ENCODE data around the gene GABARAP.

Gene GABARAP

DNA sequence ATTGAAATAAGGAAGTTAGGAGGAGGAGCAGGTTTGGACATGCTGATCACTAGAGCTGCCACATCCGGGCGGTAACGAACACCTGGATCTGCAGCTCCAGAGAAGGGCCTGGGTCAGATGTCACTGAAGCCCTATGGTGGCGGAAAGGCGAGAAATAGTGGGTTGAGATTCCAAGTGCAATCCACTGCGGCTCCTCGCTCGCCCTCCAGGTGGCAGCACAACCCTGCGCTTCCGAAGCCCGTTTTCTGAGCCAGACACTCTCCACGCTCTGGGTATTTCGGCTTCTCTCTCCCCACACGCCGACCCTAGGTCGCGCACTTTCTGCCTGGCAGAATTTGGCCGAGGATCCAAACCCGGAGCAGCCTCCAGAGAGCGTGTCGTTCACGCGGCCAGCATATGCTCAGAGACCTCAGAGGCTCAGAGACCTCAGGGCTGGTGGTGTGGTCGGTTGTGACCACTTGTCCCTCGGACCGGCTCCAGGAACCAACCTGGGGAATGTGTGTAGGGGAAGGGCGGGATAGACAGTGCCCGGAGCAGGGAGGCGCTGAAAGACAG is 38.3 kb upstream of the GABARAP start:
- no peaks in the 10 kb centered on the region for H3K9me3 ChIP-seq
- peaks cover 14 to 24% of the 10 kb centered on the region in 2 experiments for H3K4me1 ChIP-seq (ENCODE audit: control insufficient read depth in 1 of 2, insufficient read depth in 1 of 2, low read depth in 1 of 2, low read length in 1 of 2)
- peak overlapping the region; percentile 20 to 56 for H3K4me3 ChIP-seq (ENCODE audit: low read depth in 1 of 2, low read length in 1 of 2)
- H3K27me3 ChIP-seq: peaks cover 75% of the 10 kb centered on the region
- TF ChIP-seq, protein P1, sequence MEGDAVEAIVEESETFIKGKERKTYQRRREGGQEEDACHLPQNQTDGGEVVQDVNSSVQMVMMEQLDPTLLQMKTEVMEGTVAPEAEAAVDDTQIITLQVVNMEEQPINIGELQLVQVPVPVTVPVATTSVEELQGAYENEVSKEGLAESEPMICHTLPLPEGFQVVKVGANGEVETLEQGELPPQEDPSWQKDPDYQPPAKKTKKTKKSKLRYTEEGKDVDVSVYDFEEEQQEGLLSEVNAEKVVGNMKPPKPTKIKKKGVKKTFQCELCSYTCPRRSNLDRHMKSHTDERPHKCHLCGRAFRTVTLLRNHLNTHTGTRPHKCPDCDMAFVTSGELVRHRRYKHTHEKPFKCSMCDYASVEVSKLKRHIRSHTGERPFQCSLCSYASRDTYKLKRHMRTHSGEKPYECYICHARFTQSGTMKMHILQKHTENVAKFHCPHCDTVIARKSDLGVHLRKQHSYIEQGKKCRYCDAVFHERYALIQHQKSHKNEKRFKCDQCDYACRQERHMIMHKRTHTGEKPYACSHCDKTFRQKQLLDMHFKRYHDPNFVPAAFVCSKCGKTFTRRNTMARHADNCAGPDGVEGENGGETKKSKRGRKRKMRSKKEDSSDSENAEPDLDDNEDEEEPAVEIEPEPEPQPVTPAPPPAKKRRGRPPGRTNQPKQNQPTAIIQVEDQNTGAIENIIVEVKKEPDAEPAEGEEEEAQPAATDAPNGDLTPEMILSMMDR (IDR thresholded peaks at IDR 0.05): peak; percentile 92
- no peaks in the 10 kb centered on the region for H3K36me3 ChIP-seq
- H3K27ac ChIP-seq: no peak overlapping the region

DNA sequence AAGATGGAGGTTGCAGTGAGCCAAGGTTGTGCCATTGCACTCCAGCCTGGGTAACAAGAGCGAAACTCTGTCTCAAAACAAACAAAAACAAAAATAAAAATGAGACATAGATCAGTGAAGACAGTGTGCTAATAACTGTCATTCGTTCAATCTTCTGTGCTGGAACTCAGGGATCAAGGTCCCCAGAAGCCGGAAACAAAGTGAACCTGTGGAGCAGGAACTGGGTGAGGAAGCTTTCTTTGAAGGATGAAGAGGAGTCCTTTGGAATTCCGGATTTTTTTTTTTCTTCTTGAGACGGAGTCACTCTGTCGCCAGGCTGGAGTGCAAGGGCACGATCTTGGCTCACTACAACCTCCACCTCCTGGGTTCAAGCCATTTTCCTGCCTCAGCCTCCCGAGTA is 37.2 kb upstream of the GABARAP start:
- Histone ChIP-seq H3K27ac (no peak overlapping the region), H3K4me1 (ENCODE audit: control insufficient read depth in 1 of 2, insufficient read depth in 1 of 2, low read depth in 1 of 2, low read length in 1 of 2) (peaks cover 14 to 24% of the 10 kb centered on the region in 2 experiments), H3K4me3 (ENCODE audit: low read depth in 1 of 2, low read length in 1 of 2) (no peak overlapping the region), H3K9me3 (no peaks in the 10 kb centered on the region), H3K27me3 (peaks cover 68% of the 10 kb centered on the region), H3K36me3 (no peaks in the 10 kb centered on the region)
- TF ChIP-seq, protein P1 (IDR thresholded peaks at IDR 0.05): no peak

DNA sequence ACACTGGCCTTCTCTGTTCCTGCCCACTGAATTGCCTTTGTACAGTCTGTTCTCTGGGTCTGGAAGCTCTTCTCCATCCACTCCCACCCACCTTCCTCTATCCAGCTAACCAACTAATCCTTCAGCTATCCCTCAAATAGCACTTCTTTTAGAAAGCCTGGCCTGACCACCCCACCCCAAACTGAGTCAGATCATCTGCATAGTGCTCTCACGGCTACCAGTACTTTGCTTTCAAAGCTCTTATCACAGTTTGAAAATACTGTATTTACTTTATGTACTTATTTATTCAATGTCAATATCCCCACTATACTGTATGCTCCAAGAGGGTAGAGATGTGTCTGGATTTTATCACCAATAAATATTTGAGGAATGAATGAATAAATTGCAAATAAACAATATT is 24.5 kb upstream of the GABARAP start:
- Histone ChIP-seq H3K36me3 (no peaks in the 10 kb centered on the region), H3K4me1 (ENCODE audit: control insufficient read depth in 1 of 2, insufficient read depth in 1 of 2, low read depth in 1 of 2, low read length in 1 of 2) (peaks cover 15 to 19% of the 10 kb centered on the region in 2 experiments), H3K27me3 (peaks cover 80% of the 10 kb centered on the region), H3K9me3 (no peaks in the 10 kb centered on the region), H3K27ac (no peak overlapping the region), H3K4me3 (ENCODE audit: low read depth in 1 of 2, low read length in 1 of 2) (no peak overlapping the region)
- TF ChIP-seq, protein P1 (IDR thresholded peaks at IDR 0.05): no peak

DNA sequence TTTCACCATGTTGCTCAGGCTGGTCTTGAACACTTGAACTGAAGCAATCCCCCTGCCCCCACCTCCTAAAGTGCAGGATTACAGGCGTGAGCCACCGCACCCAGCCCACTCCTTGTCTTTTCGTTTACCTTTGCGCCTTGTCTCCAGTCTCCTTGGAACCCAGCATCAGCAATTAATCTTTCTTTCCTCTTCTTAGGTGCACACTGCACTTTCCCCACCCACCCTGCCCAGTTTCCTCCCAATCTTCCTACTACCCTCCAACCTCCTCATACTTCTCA is 21.5 kb upstream of the GABARAP start:
- peaks cover 27 to 31% of the 10 kb centered on the region in 2 experiments for H3K4me1 ChIP-seq (ENCODE audit: control insufficient read depth in 1 of 2, insufficient read depth in 1 of 2, low read depth in 1 of 2, low read length in 1 of 2)
- H3K27me3 ChIP-seq: peaks cover 91% of the 10 kb centered on the region
- H3K27ac ChIP-seq: no peak overlapping the region
- peaks cover 8% of the 10 kb centered on the region for H3K36me3 ChIP-seq
- TF ChIP-seq, protein P1 (IDR thresholded peaks at IDR 0.05): no peak
- peak overlapping the region in 1 of 2 experiments; percentile 14 for H3K4me3 ChIP-seq (ENCODE audit: low read depth in 1 of 2, low read length in 1 of 2)
- H3K9me3 ChIP-seq: no peaks in the 10 kb centered on the region

DNA sequence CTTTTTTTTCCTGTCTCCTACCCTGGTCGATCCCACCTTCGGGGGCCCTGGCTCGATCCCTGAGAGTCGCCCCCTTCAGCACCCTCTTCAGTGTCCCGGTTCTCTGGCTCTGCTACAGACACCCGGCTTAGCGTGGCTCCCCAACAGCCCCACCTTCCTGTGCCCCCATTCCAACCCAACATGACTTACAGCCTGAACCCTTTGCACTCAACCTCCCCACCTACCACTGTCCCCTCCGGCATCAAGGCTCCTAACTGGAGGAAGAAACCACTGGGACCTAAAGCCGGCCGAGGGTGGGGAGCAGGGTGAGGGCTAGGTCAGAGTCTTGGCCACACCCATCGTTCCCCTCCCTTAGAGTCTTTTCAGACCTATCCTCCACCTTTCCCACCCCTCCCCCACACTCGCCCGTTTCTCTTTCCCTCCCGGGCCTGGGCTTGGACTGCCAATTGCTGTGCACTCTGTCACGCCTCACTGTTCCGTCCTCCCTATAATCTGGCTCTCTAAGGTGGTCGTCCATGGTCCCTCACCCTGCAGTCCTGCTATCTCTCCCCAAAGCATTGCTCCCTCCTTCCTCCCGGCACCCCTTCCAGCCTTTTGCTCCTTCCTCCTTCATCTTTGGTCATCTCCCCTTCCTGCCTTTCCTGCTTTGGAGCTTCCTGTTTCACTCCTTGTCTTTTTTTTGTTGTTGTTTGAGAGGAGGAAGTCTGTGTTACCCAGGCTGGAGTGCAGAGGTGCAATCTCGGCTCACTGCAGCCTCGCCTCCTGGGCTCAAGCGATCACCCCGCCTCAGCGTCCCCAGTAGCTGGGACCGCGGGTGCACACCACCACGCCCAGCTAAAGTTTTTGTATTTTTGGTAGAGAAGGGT is 20.9 kb upstream of the GABARAP start:
- peaks cover 27 to 31% of the 10 kb centered on the region in 2 experiments for H3K4me1 ChIP-seq (ENCODE audit: control insufficient read depth in 1 of 2, insufficient read depth in 1 of 2, low read depth in 1 of 2, low read length in 1 of 2)
- peaks cover 12% of the 10 kb centered on the region for H3K36me3 ChIP-seq
- no peaks in the 10 kb centered on the region for H3K9me3 ChIP-seq
- TF ChIP-seq, protein P1 (IDR thresholded peaks at IDR 0.05): no peak
- peaks cover 86% of the 10 kb centered on the region for H3K27me3 ChIP-seq
- H3K4me3 ChIP-seq (ENCODE audit: low read depth in 1 of 2, low read length in 1 of 2): peak overlapping the region in 1 of 2 experiments; percentile 14
- no peak overlapping the region for H3K27ac ChIP-seq

Data from neutrophil (primary cell).